Astrocyte (in vitro differentiated cells and primary cell): Measurements from ENCODE around the gene CDCA7. TPM values are rescaled to one million over a fixed set of nuclear protein-coding genes. Genes with fewer than 3 reads are reported as not detected.

Source experiments
- DNase-seq: peaks from one replicate; pipeline ENCODE4 v3.0.0-alpha.2; 2010; ENCODE audit warnings: low read depth
- FAIRE-seq: peaks from 2 replicates; lab custom pipeline; 2011; peaks lifted over from hg19 to GRCh38; lab: Jason Lieb, UNC
- H2AFZ ChIP-seq: 2 replicates; pipeline ENCODE4 v1.6.0; 2012; ENCODE audit warnings: low read depth, low read length, inconsistent platforms
- H3K27ac ChIP-seq: 2 replicates; pipeline ENCODE4 v1.5.1; 2011; ENCODE audit warnings: low read depth, low read length, inconsistent platforms
- H3K27me3 ChIP-seq: 2 replicates; pipeline ENCODE4 v1.6.0; 2011; ENCODE audit warnings: low read length, inconsistent platforms; ENCODE audit not compliant: insufficient read depth
- H3K36me3 ChIP-seq: 2 replicates; pipeline ENCODE4 v1.5.1; 2011; ENCODE audit warnings: low read length, inconsistent platforms; ENCODE audit not compliant: insufficient read depth
- H3K4me1 ChIP-seq: 2 replicates; pipeline ENCODE4 v1.5.1; 2011; ENCODE audit warnings: low read length, inconsistent platforms; ENCODE audit not compliant: insufficient read depth
- H3K4me2 ChIP-seq: 2 replicates; pipeline ENCODE4 v1.6.0; 2012; ENCODE audit warnings: low read length, inconsistent platforms
- H3K4me3 ChIP-seq: 2 replicates; pipeline ENCODE4 v1.5.1; 2011; ENCODE audit warnings: low read depth, mild to moderate bottlenecking, low read length, inconsistent platforms; ENCODE audit not compliant: insufficient read depth
- H3K79me2 ChIP-seq: 2 replicates; pipeline ENCODE4 v1.6.0; 2012; ENCODE audit warnings: mild to moderate bottlenecking, low read length, inconsistent platforms; ENCODE audit not compliant: insufficient read depth
- H3K9ac ChIP-seq: 2 replicates; pipeline ENCODE4 v1.6.0; 2012; ENCODE audit warnings: mild to moderate bottlenecking, low read length, inconsistent platforms
- H3K9me3 ChIP-seq: 2 replicates; pipeline ENCODE4 v1.5.1; 2012; ENCODE audit warnings: low read depth, mild to moderate bottlenecking, low read length, inconsistent platforms; ENCODE audit not compliant: insufficient read depth
- H4K20me1 ChIP-seq: 2 replicates; pipeline ENCODE4 v1.6.0; 2012; ENCODE audit warnings: low read length, inconsistent platforms; ENCODE audit not compliant: insufficient read depth
- H3K27ac Mint-ChIP-seq: one replicate; pipeline ENCODE4 v1.8.0; 2021; ENCODE audit warnings: mild to moderate bottlenecking, mixed read lengths; ENCODE audit not compliant: unreplicated experiment
- H3K27me3 Mint-ChIP-seq: one replicate; pipeline ENCODE4 v1.8.0; 2021; ENCODE audit warnings: low read depth, mixed read lengths; ENCODE audit not compliant: unreplicated experiment
- H3K36me3 Mint-ChIP-seq: one replicate; pipeline ENCODE4 v1.8.0; 2021; ENCODE audit warnings: low read depth, mixed read lengths; ENCODE audit not compliant: unreplicated experiment
- H3K4me1 Mint-ChIP-seq: one replicate; pipeline ENCODE4 v1.8.0; 2021; ENCODE audit warnings: low read depth, mixed read lengths; ENCODE audit not compliant: unreplicated experiment
- H3K4me3 Mint-ChIP-seq: one replicate; pipeline ENCODE4 v1.8.0; 2021; ENCODE audit warnings: mild to moderate bottlenecking, moderate library complexity, mixed read lengths; ENCODE audit not compliant: unreplicated experiment
- H3K9me3 Mint-ChIP-seq: one replicate; pipeline ENCODE4 v1.8.0; 2021; ENCODE audit warnings: mild to moderate bottlenecking, mixed read lengths; ENCODE audit not compliant: unreplicated experiment
- EZH2 ChIP-seq: IDR thresholded peaks from 2 replicates; pipeline ENCODE4 v1.6.1; 2012; ENCODE audit warnings: mild to moderate bottlenecking, low read length, inconsistent platforms; ENCODE audit not compliant: insufficient read depth
- total RNA-seq: library from RNA; stranded (reverse); gene quantifications from 2 replicates; pipeline ENCODE4 v1.2.1, GENCODE V29; 2021
- TF ChIP-seq, protein P1 (sequence below): IDR thresholded peaks from 2 replicates; pipeline ENCODE4 v1.5.1; 2011; ENCODE audit warnings: low read depth, mild to moderate bottlenecking, inconsistent platforms, low read length, moderate library complexity; ENCODE audit not compliant: insufficient read depth

Gene CDCA7
- total RNA-seq, 1 donor from 2014 or later = 5.3 TPM

DNA sequence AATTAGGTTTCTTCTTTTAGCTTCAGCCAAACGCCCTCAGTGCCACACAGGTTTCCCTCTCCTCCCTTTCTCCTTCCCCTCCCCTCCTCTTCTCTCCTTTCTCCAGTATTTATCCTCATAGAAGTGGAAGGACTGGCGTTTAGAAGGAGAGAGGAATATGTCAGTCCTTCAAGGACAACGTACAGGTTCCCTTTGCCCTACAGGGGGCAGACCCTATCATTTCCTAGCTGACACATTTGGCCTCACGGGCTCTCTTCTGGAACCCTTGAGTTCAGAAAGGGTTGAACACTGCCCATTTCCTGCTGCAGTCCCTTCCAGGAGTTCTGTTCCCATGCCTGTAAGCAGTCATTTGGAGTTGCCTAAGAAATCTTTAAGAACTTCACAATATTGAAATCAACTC, 46.1 kb downstream of the CDCA7 start:
- H3K4me2 ChIP-seq = no peak overlapping the region
- no peak overlapping the region for H2AFZ ChIP-seq

DNA sequence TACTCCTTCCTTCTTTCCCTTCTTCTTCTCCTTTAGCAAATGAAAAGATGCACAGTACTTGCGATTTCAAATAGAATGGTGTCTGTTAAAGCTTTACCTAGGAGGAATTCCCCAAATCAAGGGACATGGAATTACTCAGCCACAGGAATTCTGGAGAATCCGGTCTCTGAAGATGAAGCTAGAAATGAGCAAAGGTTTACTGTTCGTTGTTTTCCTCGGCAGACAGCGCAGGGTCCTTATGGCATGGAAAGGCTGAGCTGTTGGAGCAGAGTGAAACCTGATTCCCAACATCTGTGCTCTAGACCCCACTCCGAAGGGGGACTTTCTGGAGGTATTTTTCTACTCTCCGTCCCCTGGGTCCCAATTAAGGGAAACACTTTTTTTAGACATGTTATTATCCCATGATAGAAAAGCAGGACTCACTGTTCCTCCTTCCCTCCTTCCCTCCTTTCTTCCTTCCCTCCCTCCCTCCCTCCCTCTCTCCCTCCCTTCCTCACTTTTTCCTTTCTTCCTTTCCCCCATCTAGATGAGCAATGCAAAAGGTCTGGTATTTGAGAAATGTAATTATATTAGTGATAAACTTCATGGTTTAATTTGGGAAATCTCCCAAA, 47.1 kb downstream of the CDCA7 start:
- no peak for TF ChIP-seq EZH2
- TF ChIP-seq, protein P1, sequence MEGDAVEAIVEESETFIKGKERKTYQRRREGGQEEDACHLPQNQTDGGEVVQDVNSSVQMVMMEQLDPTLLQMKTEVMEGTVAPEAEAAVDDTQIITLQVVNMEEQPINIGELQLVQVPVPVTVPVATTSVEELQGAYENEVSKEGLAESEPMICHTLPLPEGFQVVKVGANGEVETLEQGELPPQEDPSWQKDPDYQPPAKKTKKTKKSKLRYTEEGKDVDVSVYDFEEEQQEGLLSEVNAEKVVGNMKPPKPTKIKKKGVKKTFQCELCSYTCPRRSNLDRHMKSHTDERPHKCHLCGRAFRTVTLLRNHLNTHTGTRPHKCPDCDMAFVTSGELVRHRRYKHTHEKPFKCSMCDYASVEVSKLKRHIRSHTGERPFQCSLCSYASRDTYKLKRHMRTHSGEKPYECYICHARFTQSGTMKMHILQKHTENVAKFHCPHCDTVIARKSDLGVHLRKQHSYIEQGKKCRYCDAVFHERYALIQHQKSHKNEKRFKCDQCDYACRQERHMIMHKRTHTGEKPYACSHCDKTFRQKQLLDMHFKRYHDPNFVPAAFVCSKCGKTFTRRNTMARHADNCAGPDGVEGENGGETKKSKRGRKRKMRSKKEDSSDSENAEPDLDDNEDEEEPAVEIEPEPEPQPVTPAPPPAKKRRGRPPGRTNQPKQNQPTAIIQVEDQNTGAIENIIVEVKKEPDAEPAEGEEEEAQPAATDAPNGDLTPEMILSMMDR = no peak
- DNase-seq (no peak), FAIRE-seq (no peak)
- Histone ChIP-seq H2AFZ (peak overlapping the region; percentile 39), H4K20me1 (no peaks in the 10 kb centered on the region), H3K27ac (no peak overlapping the region), H3K9me3 (no peaks in the 10 kb centered on the region), H3K79me2 (no peaks in the 10 kb centered on the region), H3K4me3 (peak overlapping the region; percentile 41), H3K36me3 (no peaks in the 10 kb centered on the region), H3K4me1 (peaks cover 2% of the 10 kb centered on the region), H3K4me2 (peak overlapping the region; percentile 70), H3K9ac (peak overlapping the region; percentile 17), H3K27me3 (peaks cover 22% of the 10 kb centered on the region)
- H3K27ac Mint-ChIP-seq = peak overlapping the region; percentile 16
- no peaks in the 10 kb centered on the region for H3K36me3 Mint-ChIP-seq
- peaks cover 37% of the 10 kb centered on the region for H3K27me3 Mint-ChIP-seq
- peaks cover 6% of the 10 kb centered on the region for H3K4me1 Mint-ChIP-seq
- no peaks in the 10 kb centered on the region for H3K9me3 Mint-ChIP-seq
- peak overlapping the region; percentile 71 for H3K4me3 Mint-ChIP-seq

More for the DNA sequence above, 46.1 kb downstream of the CDCA7 start:
- Histone ChIP-seq H3K27ac (no peak overlapping the region), H3K27me3 (peaks cover 22% of the 10 kb centered on the region), H4K20me1 (no peaks in the 10 kb centered on the region), H3K4me1 (peaks cover 2% of the 10 kb centered on the region), H3K9ac (no peak overlapping the region), H3K9me3 (no peaks in the 10 kb centered on the region), H3K79me2 (no peaks in the 10 kb centered on the region), H3K36me3 (no peaks in the 10 kb centered on the region), H3K4me3 (no peak overlapping the region)
- DNase-seq (no peak), FAIRE-seq (no peak)
- TF ChIP-seq, protein P1 = peak; percentile 16
- TF ChIP-seq EZH2 = no peak
- Mint-ChIP-seq H3K9me3 (no peaks in the 10 kb centered on the region), H3K27me3 (peaks cover 33% of the 10 kb centered on the region), H3K4me1 (peaks cover 6% of the 10 kb centered on the region), H3K4me3 (no peak overlapping the region), H3K27ac (no peak overlapping the region), H3K36me3 (no peaks in the 10 kb centered on the region)

DNA sequence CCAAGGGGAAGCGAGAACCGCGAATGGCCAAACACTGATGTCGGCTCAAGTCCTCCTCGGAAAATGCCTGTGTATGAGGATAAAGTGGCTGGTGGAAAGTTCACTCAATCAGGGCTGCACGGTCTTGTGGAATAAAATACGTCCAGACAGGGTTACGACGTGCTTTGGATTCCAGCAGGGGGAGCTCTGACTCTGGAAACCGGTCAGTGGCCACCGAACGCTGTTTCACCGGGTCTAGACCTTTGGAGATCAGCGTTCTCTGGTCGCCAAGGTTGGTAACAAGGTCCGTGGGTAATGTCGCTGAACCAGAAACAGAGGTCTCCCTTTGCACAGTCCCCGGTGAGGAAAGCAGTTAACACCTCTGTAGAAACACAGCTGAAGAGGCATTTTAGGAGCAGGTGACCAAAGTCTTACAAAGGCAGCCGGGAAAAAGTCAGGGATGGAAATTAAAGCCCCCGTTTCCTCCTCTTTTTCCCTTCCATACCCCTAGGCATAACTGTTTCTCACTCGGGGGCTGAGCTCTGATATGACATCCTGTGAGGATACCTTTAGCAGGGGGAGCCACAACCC, 47.8 kb downstream of the CDCA7 start:
- TF ChIP-seq EZH2 = no peak
- TF ChIP-seq, protein P1 = peak; percentile 87
- Histone ChIP-seq H3K4me3 (no peak overlapping the region), H3K36me3 (no peaks in the 10 kb centered on the region), H3K9ac (no peak overlapping the region), H3K4me1 (peaks cover 2% of the 10 kb centered on the region), H3K27me3 (peaks cover 22% of the 10 kb centered on the region), H3K4me2 (peak overlapping the region; percentile 70), H3K79me2 (no peaks in the 10 kb centered on the region), H4K20me1 (no peaks in the 10 kb centered on the region), H3K9me3 (no peaks in the 10 kb centered on the region), H3K27ac (no peak overlapping the region), H2AFZ (peak overlapping the region; percentile 11)
- Mint-ChIP-seq H3K27ac (no peak overlapping the region), H3K9me3 (no peaks in the 10 kb centered on the region), H3K36me3 (no peaks in the 10 kb centered on the region), H3K27me3 (peaks cover 39% of the 10 kb centered on the region), H3K4me3 (peak overlapping the region; percentile 71), H3K4me1 (peaks cover 10% of the 10 kb centered on the region)
- peak; percentile 89 for FAIRE-seq
- DNase-seq = peak; percentile 55
